Panc1 (cell line): Measurements from ENCODE around the gene WIZ. TPM values are rescaled to one million over a fixed set of nuclear protein-coding genes. Genes with fewer than 3 reads are reported as not detected.

Experiments used
- ATAC-seq: fragments of 200-7000 bp; cut with Tn5 transposase; 2 replicates; pipeline ENCODE4 v1.9.1; 2020; ENCODE audit warnings: mild to moderate bottlenecking, moderate library complexity
- BruUV-seq: library from RNA; stranded (reverse); fragments of 400-500 nt; replicated peaks from 2 replicates; lab custom pipeline; 2021; lab: Mats Ljungman, UMichigan
- CTCF ChIA-PET: fragments of 300-600 bp; sonication (Branson Sonifier 250); formaldehyde crosslinking; loops from one replicate; lab custom pipeline; 2022; ENCODE audit warnings: antibody characterized with exemption; lab: Charles Lee
- POLR2A ChIA-PET: fragments of 300-600 bp; sonication (Branson Sonifier 250); formaldehyde crosslinking; loops from one replicate; lab custom pipeline; 2022; ENCODE audit warnings: antibody characterized with exemption; lab: Charles Lee
- DNase-seq: peaks from one replicate; pipeline ENCODE4 v3.0.0-alpha.2; 2010; ENCODE audit warnings: low read depth, low spot score
- H3K27ac ChIP-seq: 2 replicates; pipeline ENCODE4 v1.5.1; 2011; ENCODE audit warnings: mild to moderate bottlenecking, low read length, inconsistent platforms
- H3K27me3 ChIP-seq: fragments of 200-500 bp; sonication (Bioruptor generic); 2 replicates; pipeline ENCODE4 v1.6.0; 2014; ENCODE audit warnings: low read length, inconsistent platforms; ENCODE audit not compliant: control insufficient read depth, insufficient read depth
- H3K36me3 ChIP-seq: fragments of 200-500 bp; sonication (Bioruptor generic); 2 replicates; pipeline ENCODE4 v1.5.1; 2014; ENCODE audit warnings: inconsistent platforms, mild to moderate bottlenecking, low read length, moderate library complexity; ENCODE audit not compliant: control insufficient read depth, insufficient read depth
- H3K4me1 ChIP-seq: 2 replicates; pipeline ENCODE4 v1.5.1; 2011; ENCODE audit warnings: inconsistent platforms, mild to moderate bottlenecking, low read length, moderate library complexity; ENCODE audit not compliant: control insufficient read depth, insufficient read depth
- H3K4me3 ChIP-seq, 2 experiments: 2 replicates each; pipeline ENCODE4 v1.5.1; 2011 to 2012; ENCODE audit warnings: low read depth in 2 of 2, low read length in 2 of 2, mild to moderate bottlenecking in 2 of 2, inconsistent platforms in 1 of 2, moderate library complexity in 1 of 2
- H3K9me3 ChIP-seq: fragments of 200-500 bp; sonication (Bioruptor generic); 2 replicates; pipeline ENCODE4 v1.5.1; 2014; ENCODE audit warnings: low read depth, mild to moderate bottlenecking, inconsistent platforms, low read length, moderate library complexity; ENCODE audit not compliant: control insufficient read depth, insufficient read depth
- POLR2AphosphoS5 ChIP-seq: IDR thresholded peaks from 2 replicates; pipeline ENCODE4 v1.6.1; 2012; ENCODE audit warnings: mild to moderate bottlenecking, low read depth, low read length, moderate library complexity
- SIN3A ChIP-seq: IDR thresholded peaks from 2 replicates; pipeline ENCODE4 v1.6.1; 2012; ENCODE audit warnings: low read depth, mild to moderate bottlenecking, low read length, moderate library complexity, borderline replicate concordance; ENCODE audit not compliant: insufficient read depth
- TCF7L2 ChIP-seq: IDR thresholded peaks from 2 replicates; pipeline ENCODE4 v1.6.1; 2011; ENCODE audit warnings: mild to moderate bottlenecking, low read depth, low read length, inconsistent platforms
- in situ Hi-C: cut with HindIII; loops from 2 replicates; pipeline ENCODE4 v1.10.0; 2016; ENCODE audit warnings: low sequenced_read_pairs, low pct_unique_long_range_greater_than_20kb
- intact Hi-C: fragments of 100-400 bp; cut with micrococcal nuclease; formaldehyde crosslinking; loops from one replicate; pipeline ENCODE4 v1.10.0; 2022; ENCODE audit not compliant: unreplicated experiment
- total RNA-seq: library from RNA; stranded (reverse); gene quantifications from one replicate; pipeline ENCODE4 v1.2.1, GENCODE V29; 2021; ENCODE audit not compliant: unreplicated experiment
- TF ChIP-seq, protein P1 (sequence below), 2 experiments: IDR thresholded peaks; 2 replicates each; pipeline ENCODE4 v1.6.1; 2011 to 2012; ENCODE audit warnings: low read depth in 2 of 2, control low read depth in 1 of 2, low read length in 1 of 2, mild to moderate bottlenecking in 1 of 2, moderate library complexity in 1 of 2; ENCODE audit not compliant: insufficient read depth in 1 of 2
- TF ChIP-seq, protein P2 (sequence below): fragments of 450-650 bp; IDR thresholded peaks from 2 replicates; pipeline ENCODE4 v1.5.1; 2017; ENCODE audit warnings: mild to moderate bottlenecking

Gene WIZ
- total RNA-seq, 1 experiment from 2014 or later = 41.9 TPM

DNA sequence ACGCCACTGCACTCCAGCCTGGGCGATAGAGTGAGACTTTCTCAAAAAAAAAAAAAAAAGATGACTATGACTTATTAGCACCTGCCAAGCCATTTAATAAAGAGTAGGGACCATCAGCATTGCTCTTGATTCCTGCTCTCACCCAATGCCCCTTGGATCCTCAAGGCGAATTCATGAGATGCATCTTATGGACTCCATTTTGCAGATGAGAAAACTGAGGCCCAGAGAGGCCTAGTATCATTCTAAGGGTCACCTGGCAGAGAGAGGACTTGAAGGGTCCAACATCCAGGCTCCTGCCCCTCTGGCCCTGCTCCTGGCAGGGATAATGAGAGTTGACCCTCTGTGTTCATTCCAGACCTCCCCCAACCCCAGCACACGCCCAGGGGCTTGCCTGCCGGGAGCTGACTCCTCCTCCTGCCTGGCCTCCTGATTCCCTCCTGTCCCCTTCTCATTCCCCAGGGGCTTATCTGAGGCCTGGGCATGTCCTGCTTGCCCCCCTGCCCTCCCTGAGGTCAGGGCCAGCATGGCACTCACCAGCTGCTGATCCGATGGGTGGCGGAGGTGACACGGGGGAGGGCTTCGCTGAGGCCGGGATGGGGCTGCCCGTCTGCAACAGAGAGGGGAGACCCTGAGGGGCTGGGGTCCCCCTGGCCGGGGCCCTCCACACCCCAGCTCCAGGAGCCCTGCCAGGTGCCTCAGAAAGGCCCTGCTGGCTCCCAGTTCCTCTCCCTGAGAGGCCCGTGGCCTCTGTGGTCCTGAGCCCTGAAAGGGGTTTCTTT, 7.4 kb downstream of the WIZ start:
- H3K4me3 ChIP-seq = no peak overlapping the region
- POLR2A ChIA-PET = no interaction called here
- DNase-seq = no peak
- no peak for ATAC-seq
- in situ Hi-C loops (no loop called here), intact Hi-C loops (no loop called here)
- no peak for TF ChIP-seq POLR2AphosphoS5
- TF ChIP-seq, protein P1, sequence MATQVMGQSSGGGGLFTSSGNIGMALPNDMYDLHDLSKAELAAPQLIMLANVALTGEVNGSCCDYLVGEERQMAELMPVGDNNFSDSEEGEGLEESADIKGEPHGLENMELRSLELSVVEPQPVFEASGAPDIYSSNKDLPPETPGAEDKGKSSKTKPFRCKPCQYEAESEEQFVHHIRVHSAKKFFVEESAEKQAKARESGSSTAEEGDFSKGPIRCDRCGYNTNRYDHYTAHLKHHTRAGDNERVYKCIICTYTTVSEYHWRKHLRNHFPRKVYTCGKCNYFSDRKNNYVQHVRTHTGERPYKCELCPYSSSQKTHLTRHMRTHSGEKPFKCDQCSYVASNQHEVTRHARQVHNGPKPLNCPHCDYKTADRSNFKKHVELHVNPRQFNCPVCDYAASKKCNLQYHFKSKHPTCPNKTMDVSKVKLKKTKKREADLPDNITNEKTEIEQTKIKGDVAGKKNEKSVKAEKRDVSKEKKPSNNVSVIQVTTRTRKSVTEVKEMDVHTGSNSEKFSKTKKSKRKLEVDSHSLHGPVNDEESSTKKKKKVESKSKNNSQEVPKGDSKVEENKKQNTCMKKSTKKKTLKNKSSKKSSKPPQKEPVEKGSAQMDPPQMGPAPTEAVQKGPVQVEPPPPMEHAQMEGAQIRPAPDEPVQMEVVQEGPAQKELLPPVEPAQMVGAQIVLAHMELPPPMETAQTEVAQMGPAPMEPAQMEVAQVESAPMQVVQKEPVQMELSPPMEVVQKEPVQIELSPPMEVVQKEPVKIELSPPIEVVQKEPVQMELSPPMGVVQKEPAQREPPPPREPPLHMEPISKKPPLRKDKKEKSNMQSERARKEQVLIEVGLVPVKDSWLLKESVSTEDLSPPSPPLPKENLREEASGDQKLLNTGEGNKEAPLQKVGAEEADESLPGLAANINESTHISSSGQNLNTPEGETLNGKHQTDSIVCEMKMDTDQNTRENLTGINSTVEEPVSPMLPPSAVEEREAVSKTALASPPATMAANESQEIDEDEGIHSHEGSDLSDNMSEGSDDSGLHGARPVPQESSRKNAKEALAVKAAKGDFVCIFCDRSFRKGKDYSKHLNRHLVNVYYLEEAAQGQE (IDR thresholded peaks at IDR 0.05; ENCODE audit: insufficient read depth in 1 of 2, low read depth in 2 of 2, low read length in 1 of 2) = no peak
- TF ChIP-seq TCF7L2 = no peak
- TF ChIP-seq, protein P2, sequence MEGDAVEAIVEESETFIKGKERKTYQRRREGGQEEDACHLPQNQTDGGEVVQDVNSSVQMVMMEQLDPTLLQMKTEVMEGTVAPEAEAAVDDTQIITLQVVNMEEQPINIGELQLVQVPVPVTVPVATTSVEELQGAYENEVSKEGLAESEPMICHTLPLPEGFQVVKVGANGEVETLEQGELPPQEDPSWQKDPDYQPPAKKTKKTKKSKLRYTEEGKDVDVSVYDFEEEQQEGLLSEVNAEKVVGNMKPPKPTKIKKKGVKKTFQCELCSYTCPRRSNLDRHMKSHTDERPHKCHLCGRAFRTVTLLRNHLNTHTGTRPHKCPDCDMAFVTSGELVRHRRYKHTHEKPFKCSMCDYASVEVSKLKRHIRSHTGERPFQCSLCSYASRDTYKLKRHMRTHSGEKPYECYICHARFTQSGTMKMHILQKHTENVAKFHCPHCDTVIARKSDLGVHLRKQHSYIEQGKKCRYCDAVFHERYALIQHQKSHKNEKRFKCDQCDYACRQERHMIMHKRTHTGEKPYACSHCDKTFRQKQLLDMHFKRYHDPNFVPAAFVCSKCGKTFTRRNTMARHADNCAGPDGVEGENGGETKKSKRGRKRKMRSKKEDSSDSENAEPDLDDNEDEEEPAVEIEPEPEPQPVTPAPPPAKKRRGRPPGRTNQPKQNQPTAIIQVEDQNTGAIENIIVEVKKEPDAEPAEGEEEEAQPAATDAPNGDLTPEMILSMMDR = no peak
- TF ChIP-seq SIN3A = no peak
- H3K9me3 ChIP-seq = no peaks in the 10 kb centered on the region
- CTCF ChIA-PET = no interaction called here
- no peaks in the 10 kb centered on the region for H3K36me3 ChIP-seq
- no TSS peak for BruUV-seq
- no peak overlapping the region for H3K27ac ChIP-seq
- H3K27me3 ChIP-seq = no peaks in the 10 kb centered on the region
- H3K4me1 ChIP-seq = no peaks in the 10 kb centered on the region

DNA sequence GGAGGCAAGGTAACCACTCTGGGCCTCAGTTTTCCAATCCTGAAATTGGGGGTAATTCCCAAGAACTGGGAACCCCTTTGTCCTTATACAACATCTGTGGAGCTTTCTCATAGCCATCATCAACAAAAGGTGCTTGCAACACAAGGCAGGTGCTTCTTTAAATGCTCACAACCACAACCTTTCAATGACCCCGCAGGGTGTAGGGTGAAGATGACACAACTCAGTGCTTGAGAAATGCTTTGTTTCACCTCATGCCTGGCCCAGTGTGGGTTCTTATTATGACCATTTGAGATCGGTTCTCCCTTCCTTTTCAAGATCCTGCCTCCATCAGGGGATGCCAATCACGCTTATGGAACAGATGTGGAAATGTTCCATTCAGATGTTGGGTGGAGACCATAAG, 8.4 kb downstream of the WIZ start:
- POLR2A ChIA-PET = no interaction called here
- in situ Hi-C loops (no loop called here), intact Hi-C loops (no loop called here)
- no peaks in the 10 kb centered on the region for H3K27me3 ChIP-seq
- CTCF ChIA-PET = no interaction called here
- no peak overlapping the region for H3K4me3 ChIP-seq
- H3K4me1 ChIP-seq = no peaks in the 10 kb centered on the region
- no peaks in the 10 kb centered on the region for H3K36me3 ChIP-seq
- TF ChIP-seq POLR2AphosphoS5 (no peak), SIN3A (no peak), TCF7L2 (no peak)
- TF ChIP-seq, protein P2 = no peak
- TF ChIP-seq, protein P1 (IDR thresholded peaks at IDR 0.05; ENCODE audit: insufficient read depth in 1 of 2, low read depth in 2 of 2, low read length in 1 of 2) = no peak
- no peaks in the 10 kb centered on the region for H3K9me3 ChIP-seq
- ATAC-seq (no peak), DNase-seq (no peak)
- no TSS peak for BruUV-seq
- no peak overlapping the region for H3K27ac ChIP-seq
